Spinal cord (tissue), 10 donors: ENCODE data around the gene RRAS2. TPM values are rescaled to one million over a fixed set of nuclear protein-coding genes. Genes with fewer than 3 reads are reported as not detected.

Source experiments
- DNase-seq, 6 donors: peaks; one replicate each; pipeline versions ENCODE4 v3.0.0 to v3.0.0-alpha.2; 2013 to 2015; ENCODE audit warnings: low spot score in 6 of 6, low read depth in 4 of 6
- H3K27ac ChIP-seq: one replicate; pipeline ENCODE4 v1.5.1; 2013; ENCODE audit warnings: low read depth, low read length, control low read depth
- H3K27me3 ChIP-seq: one replicate; pipeline ENCODE4 v1.6.1; 2013; ENCODE audit warnings: low read length; ENCODE audit not compliant: control insufficient read depth, insufficient read depth
- H3K36me3 ChIP-seq: one replicate; pipeline ENCODE4 v1.6.1; 2013; ENCODE audit warnings: low read length; ENCODE audit not compliant: control insufficient read depth, insufficient read depth
- H3K4me1 ChIP-seq: one replicate; pipeline ENCODE4 v1.6.1; 2013; ENCODE audit warnings: low read length; ENCODE audit not compliant: control insufficient read depth, insufficient read depth
- H3K4me3 ChIP-seq: one replicate; pipeline ENCODE4 v1.5.1; 2013; ENCODE audit warnings: low read depth, low read length, control low read depth
- H3K9me3 ChIP-seq: one replicate; pipeline ENCODE4 v1.6.1; 2013; ENCODE audit warnings: low read length; ENCODE audit not compliant: control insufficient read depth, insufficient read depth
- WGBS: methylation state at CpG from one replicate; pipeline ENCODE4 v1.1.5; 2013; ENCODE audit warnings: missing lambda C conversion rate; ENCODE audit not compliant: insufficient coverage; 5-methylcytosine and 5-hydroxymethylcytosine counted together
- polyA plus RNA-seq, 2 donors: library from polyadenylated mRNA; unstranded; fragments of 120-200 nt; gene quantifications; one replicate each; pipeline ENCODE4 v1.2.1, GENCODE V29; 2013; ENCODE audit not compliant: insufficient read length in 2 of 2
- total RNA-seq, 2 donors: library from RNA; depleted of rRNA in 1 of 2; stranded (reverse); fragments of 120-200 nt in 1 of 2; fragments of >200 nt in 1 of 2; gene quantifications; one replicate each; pipeline versions ENCODE4 v1.2.3 to v1.2.4, GENCODE V29; 2013 to 2014
- donor health status: healthy.

Gene RRAS2
- total and polyA plus RNA-seq, 4 donors: 44.0 to 56.2 (median 53.3) TPM

DNA sequence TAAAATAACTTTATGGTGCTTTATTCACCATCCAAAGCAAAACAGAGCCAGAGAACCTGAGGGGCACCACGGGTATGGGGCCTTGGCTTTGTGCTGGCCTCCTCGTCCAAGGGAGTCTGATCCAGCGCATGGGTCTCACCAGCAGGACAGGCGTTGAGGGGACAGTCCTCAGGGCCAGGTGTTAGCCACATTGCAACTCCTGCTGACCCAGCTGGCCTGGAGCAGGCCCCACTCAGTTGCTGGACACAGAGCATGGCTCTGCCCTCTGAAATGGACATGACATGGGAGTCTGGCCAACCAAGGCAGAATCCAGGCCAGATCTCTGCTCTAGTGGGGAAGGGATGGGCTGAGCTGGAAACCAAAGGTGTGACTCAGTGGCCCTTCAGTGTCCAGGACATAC, 116.2 kb downstream of the RRAS2 start:
- peaks cover 39% of the 10 kb centered on the region for H3K4me1 ChIP-seq
- H3K9me3 ChIP-seq: no peaks in the 10 kb centered on the region
- WGBS: 91% methylated on average over 4 of the region's 4 CpGs
- DNase-seq: no peak
- H3K27ac ChIP-seq: no peak overlapping the region
- no peak overlapping the region for H3K4me3 ChIP-seq
- no peaks in the 10 kb centered on the region for H3K27me3 ChIP-seq
- H3K36me3 ChIP-seq: peaks cover 11% of the 10 kb centered on the region

- no peak overlapping the region for H3K4me3 ChIP-seq
- H3K27me3 ChIP-seq: no peaks in the 10 kb centered on the region
- H3K9me3 ChIP-seq: no peaks in the 10 kb centered on the region
- peaks cover 40% of the 10 kb centered on the region for H3K4me1 ChIP-seq
- peak overlapping the region; percentile 0 for H3K27ac ChIP-seq
- peaks cover 11% of the 10 kb centered on the region for H3K36me3 ChIP-seq
- peak in 2 of 6 donors; percentile 64 to 82 for DNase-seq
- WGBS: 30% methylated on average over 4 of the region's 4 CpGs
Measured at GRCh38 chr11:14242187-14242586, 116.8 kb downstream of the RRAS2 start.

DNA sequence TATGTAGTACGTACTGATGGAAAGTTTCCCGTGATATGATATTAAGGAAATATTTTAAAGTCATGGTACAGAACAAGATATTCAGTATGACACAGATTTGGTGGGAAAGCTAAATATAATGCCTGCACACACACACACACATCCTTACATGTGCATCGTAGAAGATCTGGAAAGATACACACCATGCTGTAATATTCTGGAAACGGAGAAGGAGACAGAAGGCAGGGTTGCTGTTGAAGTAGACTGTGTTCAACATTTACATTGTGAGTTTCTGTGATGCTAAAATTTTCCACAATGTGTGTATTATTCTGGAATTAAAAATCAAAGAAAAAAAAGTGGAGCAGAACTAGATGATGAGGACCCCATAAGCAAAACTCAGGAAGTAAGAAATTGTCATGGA, 118.0 kb downstream of the RRAS2 start:
- Histone ChIP-seq H3K27me3 (no peaks in the 10 kb centered on the region), H3K4me1 (peaks cover 41% of the 10 kb centered on the region), H3K9me3 (no peaks in the 10 kb centered on the region), H3K4me3 (no peak overlapping the region), H3K36me3 (peaks cover 11% of the 10 kb centered on the region), H3K27ac (peak overlapping the region; percentile 19)
- DNase-seq: peak in 1 of 6 donors; percentile 69
- 80% methylated on average over 1 of the region's 4 CpGs for WGBS

- Histone ChIP-seq H3K27me3 (no peaks in the 10 kb centered on the region), H3K4me3 (no peak overlapping the region), H3K27ac (no peak overlapping the region), H3K9me3 (no peaks in the 10 kb centered on the region), H3K36me3 (peaks cover 6% of the 10 kb centered on the region), H3K4me1 (peaks cover 36% of the 10 kb centered on the region)
- DNase-seq: no peak
Measured at GRCh38 chr11:14240221-14240620, 118.8 kb downstream of the RRAS2 start.

DNA sequence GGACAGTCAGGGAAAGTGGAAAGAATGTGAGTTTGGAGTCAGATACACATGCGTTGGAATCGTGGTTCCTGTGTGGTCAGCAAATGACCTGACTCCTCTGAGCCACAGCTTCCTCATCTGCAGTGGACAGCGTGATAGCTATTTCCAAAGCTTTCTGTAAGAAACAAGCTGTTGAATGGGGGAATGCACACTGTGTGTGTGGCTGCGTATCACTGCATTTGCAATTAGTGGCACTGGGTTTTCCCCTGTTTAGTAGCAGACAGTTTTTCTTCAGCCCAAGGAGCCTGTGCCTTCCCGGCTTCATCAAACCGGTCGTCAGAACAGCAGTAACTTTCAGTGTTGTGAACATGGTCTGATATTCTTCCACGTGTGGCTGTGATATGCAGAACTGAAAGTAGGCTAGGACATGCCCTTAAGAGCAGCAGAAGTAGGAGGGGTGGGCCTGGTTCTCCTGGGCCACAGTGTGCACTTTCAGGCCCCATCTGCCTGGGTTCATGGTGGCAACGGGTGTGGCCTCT, 121.5 kb downstream of the RRAS2 start:
- no peak overlapping the region for H3K4me3 ChIP-seq
- H3K9me3 ChIP-seq: no peaks in the 10 kb centered on the region
- no peak overlapping the region for H3K27ac ChIP-seq
- no peak for DNase-seq
- WGBS: 76% methylated on average over 9 of the region's 9 CpGs
- H3K27me3 ChIP-seq: no peaks in the 10 kb centered on the region
- peaks cover 35% of the 10 kb centered on the region for H3K4me1 ChIP-seq
- H3K36me3 ChIP-seq: no peaks in the 10 kb centered on the region

GRCh38 chr11:14235701-14236100, 123.3 kb downstream of the RRAS2 start:
- Histone ChIP-seq H3K9me3 (no peaks in the 10 kb centered on the region), H3K27me3 (no peaks in the 10 kb centered on the region), H3K27ac (no peak overlapping the region), H3K4me3 (no peak overlapping the region), H3K4me1 (peaks cover 25% of the 10 kb centered on the region), H3K36me3 (no peaks in the 10 kb centered on the region)
- no peak for DNase-seq
- 93% methylated on average over 1 of the region's 1 CpG for WGBS

- no peaks in the 10 kb centered on the region for H3K36me3 ChIP-seq
- H3K27ac ChIP-seq: no peak overlapping the region
- peaks cover 33% of the 10 kb centered on the region for H3K4me1 ChIP-seq
- H3K9me3 ChIP-seq: no peaks in the 10 kb centered on the region
- DNase-seq: peak in 1 of 6 donors; percentile 52
- H3K27me3 ChIP-seq: no peaks in the 10 kb centered on the region
- no peak overlapping the region for H3K4me3 ChIP-seq
- 80% methylated on average over 1 of the region's 6 CpGs for WGBS
Measured at GRCh38 chr11:14234446-14234845, 124.5 kb downstream of the RRAS2 start.

DNA sequence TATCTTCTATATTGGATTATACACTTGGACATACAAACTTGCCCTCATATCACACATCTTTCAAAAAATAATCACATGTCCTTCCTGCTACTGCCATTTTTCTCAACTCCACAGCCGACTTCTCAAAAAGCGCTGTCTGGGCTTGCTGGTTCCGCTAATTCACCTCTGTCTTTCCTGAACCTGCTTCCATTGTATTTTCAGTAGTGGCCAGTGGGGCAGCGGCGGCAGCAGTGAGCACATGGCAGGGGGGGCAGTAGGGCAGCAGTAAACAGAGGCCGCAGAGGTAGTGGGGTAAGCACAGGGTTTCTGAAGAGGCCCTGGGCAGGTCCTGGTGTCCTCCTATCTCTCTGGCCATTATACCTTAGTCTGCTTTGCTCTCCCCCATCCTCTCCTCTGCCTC, 126.3 kb downstream of the RRAS2 start:
- 94% methylated on average over 2 of the region's 6 CpGs for WGBS
- Histone ChIP-seq H3K36me3 (no peaks in the 10 kb centered on the region), H3K27me3 (no peaks in the 10 kb centered on the region), H3K4me3 (no peak overlapping the region), H3K9me3 (no peaks in the 10 kb centered on the region), H3K4me1 (peaks cover 30% of the 10 kb centered on the region), H3K27ac (no peak overlapping the region)
- DNase-seq: no peak

DNA sequence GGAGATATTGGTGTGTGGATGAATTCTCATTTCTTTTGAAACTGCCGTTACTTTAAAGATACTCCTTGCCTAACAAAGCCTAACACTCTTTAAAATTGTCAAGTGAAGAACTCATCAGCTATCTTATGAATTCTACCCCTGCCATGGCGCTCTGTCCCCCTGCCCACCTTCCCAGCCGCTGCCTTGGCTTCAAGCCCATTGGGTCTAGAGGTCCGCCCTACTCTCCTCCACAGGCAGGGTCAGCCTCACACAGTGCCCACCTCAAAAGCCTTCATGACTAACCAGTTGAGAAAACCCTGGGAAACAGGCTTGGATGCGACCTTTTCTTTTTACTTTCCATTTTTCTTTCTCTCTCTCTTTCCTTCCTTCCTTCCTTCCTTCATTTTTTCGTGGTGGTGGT, 128.6 kb downstream of the RRAS2 start:
- no peak for DNase-seq
- peaks cover 23% of the 10 kb centered on the region for H3K4me1 ChIP-seq
- WGBS: 51% methylated on average over 3 of the region's 6 CpGs
- H3K27me3 ChIP-seq: no peaks in the 10 kb centered on the region
- no peak overlapping the region for H3K4me3 ChIP-seq
- H3K9me3 ChIP-seq: peaks cover 8% of the 10 kb centered on the region
- no peaks in the 10 kb centered on the region for H3K36me3 ChIP-seq
- peak overlapping the region; percentile 6 for H3K27ac ChIP-seq

GRCh38 chr11:14229472-14229871, 129.5 kb downstream of the RRAS2 start:
- peak overlapping the region; percentile 35 for H3K27ac ChIP-seq
- no peaks in the 10 kb centered on the region for H3K27me3 ChIP-seq
- peaks cover 22% of the 10 kb centered on the region for H3K4me1 ChIP-seq
- H3K9me3 ChIP-seq: peaks cover 8% of the 10 kb centered on the region
- no peaks in the 10 kb centered on the region for H3K36me3 ChIP-seq
- no peak overlapping the region for H3K4me3 ChIP-seq
- 28% methylated on average over 3 of the region's 11 CpGs for WGBS
- no peak for DNase-seq
